OCI-LY3 (cell line): Measurements from ENCODE around the gene CCND3.

Experiments used
- EZH2phosphoT487 ChIP-seq: fragments of 200-600 bp; shearing (Covaris generic); IDR thresholded peaks from 2 replicates; pipeline ENCODE4 v1.6.1; 2018; ENCODE audit warnings: antibody characterized with exemption, mixed run types, low read depth
- TF ChIP-seq, protein P1 (sequence below): fragments of 200-600, 300-600 bp; sonication (generic); IDR thresholded peaks from 2 replicates; pipeline ENCODE4 v1.5.1; 2014; ENCODE audit warnings: antibody characterized with exemption, low read length, low read depth

DNA sequence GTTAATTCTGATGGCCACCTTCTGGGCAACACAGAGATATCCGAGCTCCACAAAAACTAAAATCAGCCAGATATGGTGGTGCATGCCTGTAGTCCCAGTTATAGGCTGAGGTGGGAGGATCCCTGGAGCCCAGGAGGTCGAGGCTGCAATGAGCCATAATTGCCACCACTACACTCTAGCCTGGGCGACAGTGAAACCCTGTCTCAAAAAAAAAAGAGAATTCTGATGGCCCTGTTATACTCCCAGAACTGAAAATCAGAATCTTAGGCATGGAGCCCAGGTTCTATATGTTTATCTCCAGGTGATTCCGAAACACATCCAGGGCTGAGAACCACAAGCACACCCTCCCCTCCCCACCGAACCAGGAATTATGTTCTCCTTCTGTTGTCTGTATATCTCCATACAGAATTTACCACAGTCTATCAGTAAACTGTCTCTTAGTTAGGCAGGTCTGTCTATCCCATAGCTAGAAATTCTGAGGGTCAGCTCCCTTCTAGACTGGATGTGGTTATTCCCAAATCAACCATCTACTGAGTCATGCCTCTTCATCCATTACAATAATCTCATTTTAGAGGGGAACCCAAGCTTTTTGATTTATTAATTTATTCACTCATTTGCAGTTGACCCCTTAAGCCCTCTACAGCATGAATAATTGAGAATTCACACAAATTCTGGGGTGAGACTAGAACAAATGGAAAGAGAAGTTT is 24.8 kb upstream of the CCND3 start:
- TF ChIP-seq, protein P1, sequence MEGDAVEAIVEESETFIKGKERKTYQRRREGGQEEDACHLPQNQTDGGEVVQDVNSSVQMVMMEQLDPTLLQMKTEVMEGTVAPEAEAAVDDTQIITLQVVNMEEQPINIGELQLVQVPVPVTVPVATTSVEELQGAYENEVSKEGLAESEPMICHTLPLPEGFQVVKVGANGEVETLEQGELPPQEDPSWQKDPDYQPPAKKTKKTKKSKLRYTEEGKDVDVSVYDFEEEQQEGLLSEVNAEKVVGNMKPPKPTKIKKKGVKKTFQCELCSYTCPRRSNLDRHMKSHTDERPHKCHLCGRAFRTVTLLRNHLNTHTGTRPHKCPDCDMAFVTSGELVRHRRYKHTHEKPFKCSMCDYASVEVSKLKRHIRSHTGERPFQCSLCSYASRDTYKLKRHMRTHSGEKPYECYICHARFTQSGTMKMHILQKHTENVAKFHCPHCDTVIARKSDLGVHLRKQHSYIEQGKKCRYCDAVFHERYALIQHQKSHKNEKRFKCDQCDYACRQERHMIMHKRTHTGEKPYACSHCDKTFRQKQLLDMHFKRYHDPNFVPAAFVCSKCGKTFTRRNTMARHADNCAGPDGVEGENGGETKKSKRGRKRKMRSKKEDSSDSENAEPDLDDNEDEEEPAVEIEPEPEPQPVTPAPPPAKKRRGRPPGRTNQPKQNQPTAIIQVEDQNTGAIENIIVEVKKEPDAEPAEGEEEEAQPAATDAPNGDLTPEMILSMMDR = no peak
- TF ChIP-seq EZH2phosphoT487 = no peak
